Testis (tissue), 2 donors: ENCODE data around the gene CD69.

Experiments used
- CTCF ChIP-seq, 3 experiments: fragments of 450-650 bp in 2 of 3; fragments of 200-600 bp in 1 of 3; sonication (generic) in 1 of 3; IDR thresholded peaks; one replicate each; pipeline ENCODE4 v1.5.1; 2016 to 2019; ENCODE audit warnings: antibody characterized with exemption in 3 of 3, mild to moderate bottlenecking in 2 of 3, moderate library complexity in 1 of 3
- POLR2A ChIP-seq: fragments of 450-650 bp; IDR thresholded peaks from one replicate; pipeline ENCODE4 v1.6.1; 2017; ENCODE audit warnings: antibody characterized with exemption, mild to moderate bottlenecking, moderate library complexity

- TF ChIP-seq CTCF (IDR thresholded peaks at IDR 0.05) (no peak), POLR2A (no peak)
Measured at GRCh38 chr12:9779209-9779608, 18.5 kb upstream of the CD69 start.
